ENCODE measurements around the gene REN.

- TF ChIP-seq POLR2AphosphoS5 (IDR thresholded peaks at IDR 0.05; ENCODE audit: low read depth) (no peak), GABPA (IDR thresholded peaks at IDR 0.05; ENCODE audit: low read depth) (no peak), CTCF (IDR thresholded peaks at IDR 0.05; ENCODE audit: insufficient read depth, low read length) (no peak)
Measured at GRCh38 chr1:204128464-204128963, 37.6 kb downstream of the REN start.

Measured in HL-60 (cell line).